Left ventricle myocardium inferior (tissue), 1 donor: ENCODE results near the gene FRAS1. TPM values are rescaled to one million over a fixed set of nuclear protein-coding genes. Genes with fewer than 3 reads are reported as not detected.

Source experiments
- DNase-seq: peaks from one replicate; pipeline ENCODE4 v3.0.0-alpha.2; 2020
- H3K27ac ChIP-seq: fragments of 200-600 bp; replicated peaks from 2 replicates; pipeline ENCODE4 v1.8.0; 2021
- H3K27me3 ChIP-seq: fragments of 200-600 bp; 2 replicates; pipeline ENCODE4 v1.8.0; 2021; ENCODE audit warnings: low read depth
- H3K36me3 ChIP-seq: fragments of 200-600 bp; 2 replicates; pipeline ENCODE4 v1.8.0; 2021
- H3K4me1 ChIP-seq: fragments of 200-600 bp; 2 replicates; pipeline ENCODE4 v1.8.0; 2021
- H3K4me3 ChIP-seq: fragments of 200-600 bp; 2 replicates; pipeline ENCODE4 v1.8.0; 2021; ENCODE audit warnings: mild to moderate bottlenecking, moderate library complexity
- H3K9me3 ChIP-seq: fragments of 200-600 bp; replicated peaks from 2 replicates; pipeline ENCODE4 v1.8.0; 2021
- intact Hi-C: fragments of 100-400 bp; cut with micrococcal nuclease; formaldehyde crosslinking; loops from one replicate; pipeline ENCODE4 v1.11.0; 2022
- total RNA-seq: library from RNA; stranded (reverse); fragmentation: NEBNext Ultra II Directional; extraction: Animal tissue kit (Norgen Biotek cat#: 25700); gene quantifications from one replicate; pipeline ENCODE4 v1.2.1, GENCODE V29; 2021
- TF ChIP-seq, protein P1 (sequence below): fragments of 200-600 bp; IDR thresholded peaks from 2 replicates; pipeline ENCODE4 v1.8.0; 2021; ENCODE audit warnings: antibody characterized with exemption, mild to moderate bottlenecking, borderline replicate concordance
- donor health status: DM: no; HTN: yes; CAD: no; lungs with severe emphysema.

The FRAS1 gene
- total RNA-seq, 1 donor from 2014 or later, result 1.4 TPM

GRCh38 chr4:78218260-78218659 is 161.1 kb downstream of the FRAS1 start:
- TF ChIP-seq, protein P1, sequence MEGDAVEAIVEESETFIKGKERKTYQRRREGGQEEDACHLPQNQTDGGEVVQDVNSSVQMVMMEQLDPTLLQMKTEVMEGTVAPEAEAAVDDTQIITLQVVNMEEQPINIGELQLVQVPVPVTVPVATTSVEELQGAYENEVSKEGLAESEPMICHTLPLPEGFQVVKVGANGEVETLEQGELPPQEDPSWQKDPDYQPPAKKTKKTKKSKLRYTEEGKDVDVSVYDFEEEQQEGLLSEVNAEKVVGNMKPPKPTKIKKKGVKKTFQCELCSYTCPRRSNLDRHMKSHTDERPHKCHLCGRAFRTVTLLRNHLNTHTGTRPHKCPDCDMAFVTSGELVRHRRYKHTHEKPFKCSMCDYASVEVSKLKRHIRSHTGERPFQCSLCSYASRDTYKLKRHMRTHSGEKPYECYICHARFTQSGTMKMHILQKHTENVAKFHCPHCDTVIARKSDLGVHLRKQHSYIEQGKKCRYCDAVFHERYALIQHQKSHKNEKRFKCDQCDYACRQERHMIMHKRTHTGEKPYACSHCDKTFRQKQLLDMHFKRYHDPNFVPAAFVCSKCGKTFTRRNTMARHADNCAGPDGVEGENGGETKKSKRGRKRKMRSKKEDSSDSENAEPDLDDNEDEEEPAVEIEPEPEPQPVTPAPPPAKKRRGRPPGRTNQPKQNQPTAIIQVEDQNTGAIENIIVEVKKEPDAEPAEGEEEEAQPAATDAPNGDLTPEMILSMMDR, result no peak
- intact Hi-C loops, result no loop called here
- Histone ChIP-seq H3K4me1 (no peaks in the 10 kb centered on the region), H3K36me3 (no peaks in the 10 kb centered on the region), H3K27ac (no peak overlapping the region), H3K9me3 (no peaks in the 10 kb centered on the region), H3K27me3 (no peaks in the 10 kb centered on the region), H3K4me3 (no peak overlapping the region)
- no peak for DNase-seq

GRCh38 chr4:78219825-78220224 is 162.7 kb downstream of the FRAS1 start:
- TF ChIP-seq, protein P1, result no peak
- no peaks in the 10 kb centered on the region for H3K4me1 ChIP-seq
- DNase-seq, result no peak
- no peak overlapping the region for H3K4me3 ChIP-seq
- H3K9me3 ChIP-seq, result no peaks in the 10 kb centered on the region
- H3K27ac ChIP-seq, result no peak overlapping the region
- no peaks in the 10 kb centered on the region for H3K27me3 ChIP-seq
- intact Hi-C loops, result no loop called here
- H3K36me3 ChIP-seq, result no peaks in the 10 kb centered on the region

- no peaks in the 10 kb centered on the region for H3K36me3 ChIP-seq
- intact Hi-C loops, result no loop called here
- TF ChIP-seq, protein P1, result no peak
Observed at GRCh38 chr4:78220283-78220682, 163.2 kb downstream of the FRAS1 start.

GRCh38 chr4:78222575-78223186 is 165.6 kb downstream of the FRAS1 start:
- no peaks in the 10 kb centered on the region for H3K27me3 ChIP-seq
- peaks cover 17% of the 10 kb centered on the region for H3K9me3 ChIP-seq
- H3K4me3 ChIP-seq, result no peak overlapping the region
- H3K36me3 ChIP-seq, result no peaks in the 10 kb centered on the region
- no peak overlapping the region for H3K27ac ChIP-seq
- intact Hi-C loops, result no loop called here
- DNase-seq, result no peak
- TF ChIP-seq, protein P1, result no peak
- H3K4me1 ChIP-seq, result no peaks in the 10 kb centered on the region

More at GRCh38 chr4:78220283-78220682, 163.2 kb downstream of the FRAS1 start:
- no peaks in the 10 kb centered on the region for H3K27me3 ChIP-seq
- no peak overlapping the region for H3K4me3 ChIP-seq
- H3K27ac ChIP-seq, result no peak overlapping the region
- peaks cover 2% of the 10 kb centered on the region for H3K9me3 ChIP-seq
- DNase-seq, result no peak
- H3K4me1 ChIP-seq, result no peaks in the 10 kb centered on the region

DNA sequence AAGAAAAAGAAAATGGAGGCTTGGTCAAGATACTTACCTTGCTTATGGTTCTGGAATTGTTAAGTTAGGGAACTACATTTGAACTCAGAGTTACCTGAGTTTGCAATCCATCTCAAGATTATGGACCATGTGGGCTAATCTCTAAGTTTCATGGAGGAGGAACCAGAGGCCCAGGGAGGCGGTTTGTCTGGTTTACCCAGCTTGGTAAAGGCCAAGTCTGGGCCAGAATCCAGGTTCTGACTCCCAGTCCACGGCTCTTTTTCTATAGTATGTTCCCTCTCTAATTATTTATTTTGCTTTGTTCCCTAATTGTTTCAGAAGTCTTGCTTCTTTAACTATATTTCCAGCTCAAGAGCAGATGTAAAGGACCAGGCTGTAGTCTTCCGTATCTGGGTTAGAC is 168.1 kb downstream of the FRAS1 start:
- no peak for DNase-seq
- H3K27ac ChIP-seq, result no peak overlapping the region
- H3K36me3 ChIP-seq, result no peaks in the 10 kb centered on the region
- H3K9me3 ChIP-seq, result peaks cover 17% of the 10 kb centered on the region
- TF ChIP-seq, protein P1, result no peak
- intact Hi-C loops, result no loop called here
- H3K4me1 ChIP-seq, result no peaks in the 10 kb centered on the region
- no peak overlapping the region for H3K4me3 ChIP-seq
- H3K27me3 ChIP-seq, result no peaks in the 10 kb centered on the region
